Fibroblast of lung (primary cell): ENCODE data around the gene PLCL1.

ENCODE experiments used
- CTCF ChIP-seq, 2 donors: IDR thresholded peaks in 1 of 2; conservative IDR thresholded peaks in 1 of 2; 1 replicate in 1 of 2; 2 replicates in 1 of 2; pipeline ENCODE4 v1.5.1; 2011 to 2012; ENCODE audit warnings: low read length in 2 of 2, control low read depth in 1 of 2, inconsistent platforms in 1 of 2, low read depth in 1 of 2, mild to moderate bottlenecking in 1 of 2
- EZH2 ChIP-seq: IDR thresholded peaks from 2 replicates; pipeline ENCODE4 v1.5.1; 2012; ENCODE audit warnings: low read length, control low read depth, mild to moderate bottlenecking; ENCODE audit errors: missing control alignments

- TF ChIP-seq CTCF (conservative IDR thresholded peaks at IDR 0.05 in 1 of 2, IDR thresholded peaks at IDR 0.05 in 1 of 2; ENCODE audit: low read depth in 1 of 2, low read length in 2 of 2) (no peak), EZH2 (no peak)
These were observed 9.1 kb upstream of the PLCL1 start for GRCh38 chr2:197795277-197795676.
